ENCODE data around the gene IFNA17.
"Not testable (repeated sequence)": the region's sequence is repeated elsewhere in the genome, so short reads cannot be mapped to it uniquely, and the experiment has no call there.

IFNA17 gene

DNA sequence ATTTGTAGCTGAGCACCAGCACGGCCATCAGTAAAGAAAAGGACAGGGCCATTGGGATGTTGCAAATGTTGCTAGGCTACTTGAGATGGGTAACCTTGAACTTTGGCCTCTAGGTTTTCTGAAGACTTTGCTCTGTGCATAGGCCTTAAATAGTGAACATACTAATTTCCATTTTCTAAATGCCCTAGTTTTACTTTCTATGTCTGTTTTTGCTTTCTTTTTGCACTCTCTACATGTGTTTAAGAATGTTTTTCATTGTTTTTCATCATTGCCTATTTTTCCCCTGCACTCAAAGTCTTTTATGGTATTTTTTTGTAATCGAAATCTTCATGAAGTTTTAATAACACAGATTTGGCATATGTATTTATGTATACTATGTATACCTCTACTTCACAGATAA, at the start of gene IFNA17:
Gene IFNA17 (minus strand): TSS at position 101 of the 400 bp plus-strand sequence. CDS start 49 bp downstream, at position 52.
- DNase-seq (ENCODE audit: low spot score) = no peak
- FAIRE-seq = no peak

GRCh38 chr9:21268347-21268657, 40.3 kb upstream of the IFNA17 start:
- no peak for DNase-seq (ENCODE audit: low spot score)
- no peak for FAIRE-seq

GRCh38 chr9:21267485-21268346, 39.7 kb upstream of the IFNA17 start:
- DNase-seq (ENCODE audit: low spot score) (no peak), FAIRE-seq (no peak)

DNA sequence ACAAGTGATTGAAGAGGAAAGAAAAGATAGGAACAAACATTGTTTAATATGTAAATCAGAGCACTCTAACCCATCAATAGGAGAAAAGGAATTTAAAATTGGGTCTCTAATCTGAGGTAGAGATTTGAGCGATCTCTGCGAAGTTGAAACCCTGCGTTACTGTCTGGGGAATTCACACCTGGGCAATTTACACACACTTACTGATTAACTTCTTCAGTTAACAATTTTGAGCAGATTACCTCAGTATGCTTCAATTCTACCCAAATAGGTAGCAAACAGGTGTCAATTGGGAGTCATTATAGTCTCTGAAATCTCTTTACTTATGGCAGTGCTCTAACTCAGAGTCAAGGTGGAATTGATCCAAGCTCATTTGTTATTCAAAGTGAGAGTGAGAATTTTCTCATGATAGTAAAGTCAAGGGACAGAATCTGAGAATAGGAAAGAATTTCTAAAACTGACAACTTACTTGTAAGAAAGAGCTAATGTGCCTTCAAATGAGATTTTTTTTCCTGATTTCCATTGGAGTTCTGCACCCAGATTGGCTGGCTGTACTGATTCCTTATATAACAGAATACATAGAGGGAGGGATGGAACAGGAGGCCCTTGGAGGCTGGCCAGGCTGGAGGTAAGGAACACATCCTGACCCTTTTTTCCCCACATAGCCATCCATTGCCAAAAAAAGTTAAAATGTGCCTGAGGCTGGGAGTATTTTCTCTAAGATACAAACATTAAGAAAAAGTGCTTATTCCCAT, 38.9 kb upstream of the IFNA17 start:
- no peak for FAIRE-seq
- no peak for DNase-seq (ENCODE audit: low spot score)

GRCh38 chr9:21265421-21266189, 37.6 kb upstream of the IFNA17 start:
- DNase-seq (ENCODE audit: low spot score) (no peak), FAIRE-seq (no peak)

- no peak for DNase-seq (ENCODE audit: low spot score)
- no peak for FAIRE-seq
These were observed 27.7 kb upstream of the IFNA17 start for GRCh38 chr9:21255538-21256212.

- DNase-seq (ENCODE audit: low spot score) (no peak), FAIRE-seq (no peak)
These were observed 24.9 kb upstream of the IFNA17 start for GRCh38 chr9:21252721-21253547.

DNA sequence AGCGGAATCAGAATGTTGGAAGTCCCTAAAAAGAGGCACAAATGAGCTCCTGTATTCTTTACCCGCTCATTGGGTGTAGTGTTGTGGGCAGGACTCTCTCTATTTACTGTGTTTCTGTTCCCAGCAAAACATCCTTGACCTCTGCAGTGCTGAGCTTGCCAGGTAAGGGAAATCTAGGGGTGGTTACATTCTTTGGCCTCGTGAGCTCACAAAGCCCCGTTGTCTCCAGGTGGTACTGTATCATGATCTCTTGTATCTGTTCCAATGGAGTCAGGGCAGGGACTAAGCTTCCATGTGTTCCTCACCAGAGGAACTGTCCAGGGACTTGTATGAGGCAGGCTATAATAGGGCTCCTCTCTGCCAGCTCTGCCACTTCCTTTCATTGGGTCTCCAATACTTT, 23.6 kb upstream of the IFNA17 start:
- no peak for DNase-seq (ENCODE audit: low spot score)
- FAIRE-seq = no peak

- FAIRE-seq = no peak
- DNase-seq (ENCODE audit: low spot score) = no peak
These were observed 23.2 kb upstream of the IFNA17 start for GRCh38 chr9:21251190-21251589.

DNA sequence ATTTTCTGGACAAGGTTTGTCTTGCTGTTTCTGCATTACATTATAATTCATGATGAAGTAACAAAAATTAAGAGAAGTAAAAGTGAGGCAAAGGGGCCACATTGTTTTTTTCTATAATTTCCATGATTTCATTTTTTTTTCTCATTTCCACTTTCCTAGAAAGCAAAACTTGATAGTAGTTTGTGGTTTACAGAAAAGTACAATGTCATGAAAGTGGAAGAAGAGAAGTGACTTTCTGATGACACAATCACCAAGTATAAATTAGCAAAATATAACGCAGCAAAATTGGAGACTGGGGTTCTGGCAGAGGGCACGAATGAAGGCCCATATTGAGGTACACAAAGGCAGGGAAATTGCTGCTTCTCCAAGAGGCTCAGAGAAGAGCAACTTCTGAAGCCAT, 16.8 kb upstream of the IFNA17 start:
- DNase-seq (ENCODE audit: low spot score) (no peak), FAIRE-seq (no peak)

DNA sequence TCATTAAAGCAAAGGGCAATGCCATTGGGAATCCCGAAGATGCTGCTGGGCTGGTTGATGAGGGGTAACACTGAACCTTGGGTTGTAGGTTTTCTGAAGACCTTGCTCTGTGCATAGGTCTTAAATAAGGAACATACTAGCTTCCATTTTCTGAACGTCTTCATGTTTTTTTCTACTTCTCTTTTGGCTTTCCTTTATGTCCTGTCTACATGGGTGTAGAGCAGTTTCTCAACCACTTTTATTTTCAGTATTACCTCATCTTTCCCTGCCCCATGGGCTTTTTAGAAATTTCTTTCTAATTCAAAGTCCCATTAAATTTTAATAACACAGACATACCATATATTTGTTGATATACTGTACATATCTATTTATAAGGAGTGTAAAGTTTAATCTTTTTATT, 11.9 kb upstream of the IFNA17 start, which contains the start of gene IFNA14:
Gene IFNA14 (minus strand): TSS at position 95 of the 400 bp plus-strand sequence. CDS start 70 bp downstream, at position 25.
- FAIRE-seq (no peak), DNase-seq (ENCODE audit: low spot score) (no peak)

- not testable (repeated sequence) for DNase-seq (ENCODE audit: low spot score); FAIRE-seq
These were observed 8.3 kb upstream of the IFNA17 start for GRCh38 chr9:21236360-21236714.

- FAIRE-seq = not testable (repeated sequence)
- DNase-seq (ENCODE audit: low spot score) = peak; percentile 14
These were observed 7.7 kb upstream of the IFNA17 start for GRCh38 chr9:21235468-21236359.

DNA sequence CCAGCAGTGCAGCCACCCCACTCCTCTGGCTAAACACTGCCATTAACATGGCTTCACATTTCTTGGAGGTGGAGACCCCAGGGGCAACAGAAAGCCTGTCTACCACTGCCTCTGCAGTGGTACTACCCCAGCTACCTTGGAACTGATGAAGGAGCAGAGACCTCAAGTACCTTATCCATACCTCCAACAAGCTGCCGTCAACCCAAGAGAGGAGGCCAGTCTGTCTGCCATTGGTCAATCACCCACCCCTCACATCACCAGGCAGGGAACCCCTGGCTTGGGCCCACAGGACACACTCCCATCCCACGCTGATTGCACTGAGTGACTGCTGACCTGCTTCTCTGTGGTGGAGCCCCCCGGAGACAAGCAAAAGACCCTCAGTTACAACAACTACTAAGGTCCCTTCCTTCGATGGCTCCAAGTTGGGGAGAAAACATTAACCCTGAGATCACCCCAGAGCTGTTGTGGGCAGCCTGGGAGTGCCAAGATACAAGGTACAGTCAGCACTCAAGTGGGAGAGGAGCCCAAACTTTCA, 6.2 kb upstream of the IFNA17 start:
- DNase-seq (ENCODE audit: low spot score) (no peak), FAIRE-seq (no peak)

DNA sequence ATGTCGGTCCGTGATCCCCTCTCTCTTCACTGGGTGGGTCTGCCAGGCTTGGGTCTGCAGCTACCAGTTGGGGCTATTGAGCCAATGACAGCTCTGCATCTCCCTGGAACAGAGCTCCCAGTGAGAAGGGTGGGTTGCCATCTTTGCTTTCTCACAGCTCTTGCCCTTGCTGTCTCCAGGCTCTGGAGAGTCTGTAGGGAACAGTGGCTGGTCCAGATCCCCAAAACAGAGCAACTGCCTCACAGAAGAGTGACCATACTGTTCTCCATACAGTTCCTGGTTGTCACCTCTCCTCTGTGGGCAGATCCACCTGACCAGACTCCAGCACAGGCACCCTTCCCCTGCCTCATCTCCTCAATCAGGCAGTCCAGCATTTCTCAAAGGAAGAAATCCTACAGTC, 5.2 kb upstream of the IFNA17 start:
- DNase-seq (ENCODE audit: low spot score) (no peak), FAIRE-seq (no peak)

GRCh38 chr9:21217211-21217610, 10.8 kb downstream of the IFNA17 start, which contains the start of gene IFNA16:
IFNA16 (minus strand) TSS chr9:21217311; CDS start chr9:21217305, 6 bp downstream.
- not testable (repeated sequence) for DNase-seq (ENCODE audit: low spot score); FAIRE-seq

- FAIRE-seq; DNase-seq (ENCODE audit: low spot score): not testable (repeated sequence)
These were observed 14.4 kb downstream of the IFNA17 start for GRCh38 chr9:21213411-21214326.

- not testable (repeated sequence) for DNase-seq (ENCODE audit: low spot score); FAIRE-seq
These were observed 15.9 kb downstream of the IFNA17 start for GRCh38 chr9:21212160-21212559.
